Endothelial cell of umbilical vein (primary cell): ENCODE data around the gene AGGF1.

Source experiments
- EZH2 ChIP-seq: IDR thresholded peaks from 2 replicates; pipeline ENCODE4 v1.6.1; 2012; ENCODE audit warnings: borderline replicate concordance, low read depth, mild to moderate bottlenecking, moderate library complexity, low read length, inconsistent platforms; ENCODE audit not compliant: severe bottlenecking
- GATA2 ChIP-seq: IDR thresholded peaks from 2 replicates; pipeline ENCODE4 v1.7.0; 2011; ENCODE audit warnings: low read depth, mild to moderate bottlenecking, moderate library complexity, mixed read lengths, low read length; ENCODE audit not compliant: insufficient read length, insufficient read depth
- JUN ChIP-seq: IDR thresholded peaks from 2 replicates; pipeline ENCODE4 v1.6.1; 2011; ENCODE audit warnings: borderline replicate concordance, low read depth; ENCODE audit not compliant: insufficient read length, insufficient read depth
- MYC ChIP-seq: IDR thresholded peaks from one replicate; pipeline ENCODE4 v1.6.1; 2011; ENCODE audit warnings: mild to moderate bottlenecking, low read depth, low read length
- POLR2A ChIP-seq: IDR thresholded peaks from 2 replicates; pipeline ENCODE4 v1.6.1; 2012; ENCODE audit warnings: low read depth, mild to moderate bottlenecking, control low read depth, low read length
- POLR2AphosphoS5 ChIP-seq: IDR thresholded peaks from 2 replicates; pipeline ENCODE4 v1.6.1; 2012; ENCODE audit warnings: low read depth, mild to moderate bottlenecking, control low read depth, low read length, moderate library complexity; ENCODE audit not compliant: insufficient read depth
- TF ChIP-seq, protein P1 (sequence below): IDR thresholded peaks from 2 replicates; pipeline ENCODE4 v1.6.1; 2011; ENCODE audit not compliant: insufficient read depth, insufficient read length
- TF ChIP-seq, protein P2 (sequence below), 2 donors: IDR thresholded peaks; 1 replicate in 1 of 2; 2 replicates in 1 of 2; pipeline ENCODE4 v1.5.1; 2011; ENCODE audit warnings: low read length in 2 of 2, mild to moderate bottlenecking in 2 of 2, moderate library complexity in 2 of 2, control low read depth in 1 of 2, inconsistent platforms in 1 of 2, low read depth in 1 of 2; ENCODE audit not compliant: insufficient read depth in 1 of 2; ENCODE audit errors: extremely low read depth in 1 of 2

GRCh38 chr5:77012601-77013000 is 17.6 kb upstream of the AGGF1 start:
- TF ChIP-seq, protein P1, sequence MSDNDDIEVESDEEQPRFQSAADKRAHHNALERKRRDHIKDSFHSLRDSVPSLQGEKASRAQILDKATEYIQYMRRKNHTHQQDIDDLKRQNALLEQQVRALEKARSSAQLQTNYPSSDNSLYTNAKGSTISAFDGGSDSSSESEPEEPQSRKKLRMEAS = no peak
- TF ChIP-seq, protein P2, sequence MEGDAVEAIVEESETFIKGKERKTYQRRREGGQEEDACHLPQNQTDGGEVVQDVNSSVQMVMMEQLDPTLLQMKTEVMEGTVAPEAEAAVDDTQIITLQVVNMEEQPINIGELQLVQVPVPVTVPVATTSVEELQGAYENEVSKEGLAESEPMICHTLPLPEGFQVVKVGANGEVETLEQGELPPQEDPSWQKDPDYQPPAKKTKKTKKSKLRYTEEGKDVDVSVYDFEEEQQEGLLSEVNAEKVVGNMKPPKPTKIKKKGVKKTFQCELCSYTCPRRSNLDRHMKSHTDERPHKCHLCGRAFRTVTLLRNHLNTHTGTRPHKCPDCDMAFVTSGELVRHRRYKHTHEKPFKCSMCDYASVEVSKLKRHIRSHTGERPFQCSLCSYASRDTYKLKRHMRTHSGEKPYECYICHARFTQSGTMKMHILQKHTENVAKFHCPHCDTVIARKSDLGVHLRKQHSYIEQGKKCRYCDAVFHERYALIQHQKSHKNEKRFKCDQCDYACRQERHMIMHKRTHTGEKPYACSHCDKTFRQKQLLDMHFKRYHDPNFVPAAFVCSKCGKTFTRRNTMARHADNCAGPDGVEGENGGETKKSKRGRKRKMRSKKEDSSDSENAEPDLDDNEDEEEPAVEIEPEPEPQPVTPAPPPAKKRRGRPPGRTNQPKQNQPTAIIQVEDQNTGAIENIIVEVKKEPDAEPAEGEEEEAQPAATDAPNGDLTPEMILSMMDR (IDR thresholded peaks at IDR 0.05; ENCODE audit: extremely low read depth in 1 of 2, insufficient read depth in 1 of 2, low read depth in 1 of 2, low read length in 2 of 2) = no peak
- TF ChIP-seq POLR2A (no peak), EZH2 (no peak), POLR2AphosphoS5 (no peak), JUN (no peak), MYC (no peak), GATA2 (no peak)
